ENCODE results near the gene TNPO2.
"Not testable (repeated sequence)": the region's sequence is repeated elsewhere in the genome, so short reads cannot be mapped to it uniquely, and the experiment has no call there.

TNPO2 gene

GRCh38 chr19:12705169-12705568 is 18.6 kb downstream of the TNPO2 start:
- no peak for DNase-seq

- no peak for DNase-seq
Measured at GRCh38 chr19:12703046-12703445, 20.7 kb downstream of the TNPO2 start.

- no peak for DNase-seq
Measured at GRCh38 chr19:12701596-12702282, 22.0 kb downstream of the TNPO2 start.

GRCh38 chr19:12698138-12698537 is 25.6 kb downstream of the TNPO2 start:
- no peak for DNase-seq

GRCh38 chr19:12697425-12697824 is 26.3 kb downstream of the TNPO2 start:
- DNase-seq = not testable (repeated sequence)

- DNase-seq = peak; percentile 98 to 99
Measured at GRCh38 chr19:12696366-12697335, 27.1 kb downstream of the TNPO2 start, which contains the start of gene FBXW9. Gene FBXW9 (minus strand): TSS chr19:12696631. CDS start chr19:12696581, 50 bp downstream.

- DNase-seq = no peak
Measured at GRCh38 chr19:12695997-12696365, 27.8 kb downstream of the TNPO2 start.

GRCh38 chr19:12695514-12695913 is 28.2 kb downstream of the TNPO2 start:
- no peak for DNase-seq

GRCh38 chr19:12695096-12695495 is 28.6 kb downstream of the TNPO2 start:
- DNase-seq = no peak

GRCh38 chr19:12694641-12695040 is 29.1 kb downstream of the TNPO2 start:
- DNase-seq = no peak

- DNase-seq = no peak
Measured at GRCh38 chr19:12692960-12693359, 30.8 kb downstream of the TNPO2 start.

- DNase-seq = no peak
Measured at GRCh38 chr19:12689581-12690216, 34.0 kb downstream of the TNPO2 start.

GRCh38 chr19:12689012-12689411 is 34.7 kb downstream of the TNPO2 start:
- DNase-seq = no peak

GRCh38 chr19:12687496-12688196 is 36.1 kb downstream of the TNPO2 start, which contains the start of gene GNG14:
Gene GNG14 (plus strand): TSS chr19:12687998. CDS start chr19:12688049, 51 bp downstream.
- no peak for DNase-seq

- no peak for DNase-seq
Measured at GRCh38 chr19:12685831-12686230, 37.9 kb downstream of the TNPO2 start.

- DNase-seq = peak; percentile 97 to 98
Measured at GRCh38 chr19:12681074-12681987, 42.4 kb downstream of the TNPO2 start, which contains the start of gene DHPS. Gene DHPS (minus strand): TSS chr19:12681880. CDS start chr19:12681766, 114 bp downstream.

GRCh38 chr19:12680034-12680433 is 43.7 kb downstream of the TNPO2 start:
- no peak for DNase-seq

GRCh38 chr19:12678039-12678438 is 45.7 kb downstream of the TNPO2 start:
- not testable (repeated sequence) for DNase-seq

GRCh38 chr19:12676928-12677327 is 46.8 kb downstream of the TNPO2 start:
- no peak for DNase-seq

- peak; percentile 76 to 79 for DNase-seq
Measured at GRCh38 chr19:12676384-12676792, 47.3 kb downstream of the TNPO2 start.

- no peak for DNase-seq
Measured at GRCh38 chr19:12675940-12676339, 47.8 kb downstream of the TNPO2 start.
